HCT116 (cell line): Measurements from ENCODE around the gene KCNAB2. TPM values are rescaled to one million over a fixed set of nuclear protein-coding genes. Genes with fewer than 3 reads are reported as not detected.

Experiments used
- ATAC-seq: fragments of 200-7000 bp; cut with Tn5 transposase; 2 replicates; pipeline ENCODE4 v1.9.1; 2020; ENCODE audit warnings: mild to moderate bottlenecking, moderate library complexity
- BruUV-seq: library from RNA; stranded (reverse); fragments of 400-500 nt; replicated peaks from 2 replicates; lab custom pipeline; 2021; lab: Mats Ljungman, UMichigan
- CTCF ChIA-PET: fragments of 300-600 bp; sonication (Branson Sonifier 250); formaldehyde crosslinking; loops from one replicate; lab custom pipeline; 2021; ENCODE audit warnings: antibody characterized with exemption; lab: Charles Lee
- POLR2A ChIA-PET: fragments of 300-600, 350-600 bp; sonication (Branson Sonifier 250); formaldehyde crosslinking; loops from one replicate; lab custom pipeline; 2021; ENCODE audit warnings: antibody characterized with exemption; lab: Charles Lee
- RAD21 ChIA-PET, 2 experiments: fragments of 300-600 bp; sonication (Branson Sonifier 250); formaldehyde crosslinking; loops; one replicate each; lab custom pipeline; 2023; ENCODE audit warnings: low total read pairs in 2 of 2; ENCODE audit not compliant: uncharacterized antibody in 2 of 2, unreplicated experiment in 2 of 2, low non-redundant PET in 1 of 2; lab: Charles Lee
- DNase-seq: peaks from one replicate; pipeline ENCODE4 v3.0.0-alpha.2; 2010; ENCODE audit warnings: low read depth, low spot score
- H2AFZ ChIP-seq: fragments of 200-600 bp; shearing (Covaris generic), sonication (generic); 2 replicates; pipeline ENCODE4 v1.6.1; 2017; ENCODE audit warnings: low read depth, mixed run types, mixed read lengths, antibody characterized with exemption, low read length; ENCODE audit not compliant: poor library complexity, severe bottlenecking
- H3K27ac ChIP-seq: 2 replicates; pipeline ENCODE4 v1.5.1; 2012; ENCODE audit warnings: low read depth, low read length
- H3K27me3 ChIP-seq: fragments of 200-600 bp; sonication (generic); 2 replicates; pipeline ENCODE4 v1.6.1; 2016; ENCODE audit warnings: mixed run types, low read length, mixed read lengths; ENCODE audit not compliant: insufficient read depth
- H3K36me3 ChIP-seq, 2 experiments: fragments of 200-500 bp in 1 of 2; fragments of 200-600 bp in 1 of 2; sonication (Bioruptor generic) in 1 of 2; sonication (generic) in 1 of 2; 2 replicates each; pipeline versions ENCODE4 v1.5.1 to v1.6.1; 2014 to 2016; ENCODE audit warnings: low read length in 2 of 2, inconsistent platforms in 1 of 2, mixed read lengths in 1 of 2, mixed run types in 1 of 2; ENCODE audit not compliant: insufficient read depth in 2 of 2, control insufficient read depth in 1 of 2
- H3K4me1 ChIP-seq, 2 experiments: fragments of 200-600 bp in 1 of 2; sonication (generic) in 1 of 2; 2 replicates each; pipeline versions ENCODE4 v1.5.1 to v1.6.1; 2012 to 2017; ENCODE audit warnings: low read length in 2 of 2, inconsistent platforms in 1 of 2, mild to moderate bottlenecking in 1 of 2, mixed read lengths in 1 of 2, mixed run types in 1 of 2, moderate library complexity in 1 of 2; ENCODE audit not compliant: insufficient read depth in 2 of 2, control insufficient read depth in 1 of 2
- H3K4me2 ChIP-seq: fragments of 200-600 bp; sonication (generic); 2 replicates; pipeline ENCODE4 v1.6.1; 2017; ENCODE audit warnings: mixed run types, low read length, mixed read lengths
- H3K4me3 ChIP-seq, 2 experiments: fragments of 200-600 bp in 1 of 2; sonication (generic) in 1 of 2; replicated peaks in 1 of 2; 2 replicates each; pipeline ENCODE4 v1.5.1; 2011 to 2016; ENCODE audit warnings: low read length in 2 of 2, control low read depth in 1 of 2, low read depth in 1 of 2, mild to moderate bottlenecking in 1 of 2, mixed read lengths in 1 of 2, mixed run types in 1 of 2
- H3K79me2 ChIP-seq: fragments of 200-600 bp; sonication (generic); 2 replicates; pipeline ENCODE4 v1.6.1; 2017; ENCODE audit warnings: mild to moderate bottlenecking, mixed run types, low read length, moderate library complexity, mixed read lengths; ENCODE audit not compliant: insufficient read depth
- H3K9ac ChIP-seq: fragments of 200-600 bp; sonication (generic); 2 replicates; pipeline ENCODE4 v1.6.1; 2016; ENCODE audit warnings: low read length, mixed read lengths
- H3K9me2 ChIP-seq: fragments of 200-600 bp; sonication (generic), shearing (Covaris generic); 2 replicates; pipeline ENCODE4 v1.6.1; 2017; ENCODE audit warnings: mixed run types, mild to moderate bottlenecking, moderate library complexity; ENCODE audit not compliant: insufficient read depth
- H3K9me3 ChIP-seq, 2 experiments: fragments of 200-500 bp in 1 of 2; fragments of 200-600 bp in 1 of 2; sonication (Bioruptor generic) in 1 of 2; sonication (generic) in 1 of 2; 2 replicates each; pipeline ENCODE4 v1.6.1; 2014 to 2017; ENCODE audit warnings: low read length in 2 of 2, mixed read lengths in 2 of 2, inconsistent platforms in 1 of 2, low read depth in 1 of 2, mild to moderate bottlenecking in 1 of 2, mixed run types in 1 of 2, moderate library complexity in 1 of 2; ENCODE audit not compliant: control insufficient read depth in 1 of 2, insufficient read depth in 1 of 2
- H4K20me1 ChIP-seq: fragments of 200-600 bp; sonication (generic), shearing (Covaris generic); 2 replicates; pipeline ENCODE4 v1.6.1; 2017; ENCODE audit warnings: mixed run types, mild to moderate bottlenecking, moderate library complexity; ENCODE audit not compliant: insufficient read depth
- CBX3 ChIP-seq: IDR thresholded peaks from 2 replicates; pipeline ENCODE4 v1.6.1; 2012; ENCODE audit warnings: low read depth
- CEBPB ChIP-seq: IDR thresholded peaks from 2 replicates; pipeline ENCODE4 v1.6.1; 2012; ENCODE audit warnings: low read depth
- ELF1 ChIP-seq: IDR thresholded peaks from 2 replicates; pipeline ENCODE4 v1.6.1; 2012; ENCODE audit warnings: low read depth, borderline replicate concordance
- EZH2 ChIP-seq: fragments of 200-600 bp; sonication (generic); IDR thresholded peaks from 2 replicates; pipeline ENCODE4 v1.6.1; 2017; ENCODE audit warnings: antibody characterized with exemption, mixed run types
- EZH2phosphoT487 ChIP-seq: fragments of 200-600 bp; IDR thresholded peaks from 2 replicates; pipeline ENCODE4 v1.6.1; 2018; ENCODE audit warnings: antibody characterized with exemption, borderline replicate concordance
- POLR2AphosphoS5 ChIP-seq: IDR thresholded peaks from 2 replicates; pipeline ENCODE4 v1.6.1; 2011; ENCODE audit warnings: mild to moderate bottlenecking, low read depth, low read length, moderate library complexity
- SIN3A ChIP-seq: IDR thresholded peaks from 2 replicates; pipeline ENCODE4 v1.6.1; 2012; ENCODE audit warnings: low read depth
- SP1 ChIP-seq: IDR thresholded peaks from 2 replicates; pipeline ENCODE4 v1.6.1; 2012; ENCODE audit warnings: low read depth
- TCF7L2 ChIP-seq: IDR thresholded peaks from 2 replicates; pipeline ENCODE4 v1.7.0; 2011; ENCODE audit warnings: borderline replicate concordance, inconsistent platforms; ENCODE audit not compliant: insufficient read depth, insufficient read length; ENCODE audit errors: extremely low read depth
- ZBTB33 ChIP-seq: IDR thresholded peaks from 2 replicates; pipeline ENCODE4 v1.6.1; 2011; ENCODE audit warnings: mild to moderate bottlenecking, low read length, moderate library complexity; ENCODE audit not compliant: insufficient replicate concordance; ENCODE audit errors: extremely low read depth
- ZFX ChIP-seq: fragments of 450-650 bp; IDR thresholded peaks from 2 replicates; pipeline ENCODE4 v1.6.1; 2017
- intact Hi-C: fragments of 100-400 bp; cut with micrococcal nuclease; formaldehyde crosslinking; loops from 2 replicates; pipeline ENCODE4 v1.10.0; 2022
- total RNA-seq: library from RNA; stranded (reverse); gene quantifications from one replicate; pipeline ENCODE4 v1.2.1, GENCODE V29; 2021; ENCODE audit not compliant: unreplicated experiment
- TF ChIP-seq, protein P1 (sequence below), 3 experiments: fragments of 200-600 bp in 1 of 3; sonication (generic) in 1 of 3; IDR thresholded peaks in 2 of 3; conservative IDR thresholded peaks in 1 of 3; 2 replicates each; pipeline ENCODE4 v1.5.1; 2012 to 2017; ENCODE audit warnings: low read depth in 2 of 3, low read length in 2 of 3, antibody characterized with exemption in 1 of 3, borderline replicate concordance in 1 of 3, control low read depth in 1 of 3, mild to moderate bottlenecking in 1 of 3, mixed read lengths in 1 of 3, mixed run types in 1 of 3, moderate library complexity in 1 of 3; ENCODE audit not compliant: insufficient read depth in 1 of 3

KCNAB2 gene
- total RNA-seq, 1 experiment from 2014 or later: 18.1 TPM

DNA sequence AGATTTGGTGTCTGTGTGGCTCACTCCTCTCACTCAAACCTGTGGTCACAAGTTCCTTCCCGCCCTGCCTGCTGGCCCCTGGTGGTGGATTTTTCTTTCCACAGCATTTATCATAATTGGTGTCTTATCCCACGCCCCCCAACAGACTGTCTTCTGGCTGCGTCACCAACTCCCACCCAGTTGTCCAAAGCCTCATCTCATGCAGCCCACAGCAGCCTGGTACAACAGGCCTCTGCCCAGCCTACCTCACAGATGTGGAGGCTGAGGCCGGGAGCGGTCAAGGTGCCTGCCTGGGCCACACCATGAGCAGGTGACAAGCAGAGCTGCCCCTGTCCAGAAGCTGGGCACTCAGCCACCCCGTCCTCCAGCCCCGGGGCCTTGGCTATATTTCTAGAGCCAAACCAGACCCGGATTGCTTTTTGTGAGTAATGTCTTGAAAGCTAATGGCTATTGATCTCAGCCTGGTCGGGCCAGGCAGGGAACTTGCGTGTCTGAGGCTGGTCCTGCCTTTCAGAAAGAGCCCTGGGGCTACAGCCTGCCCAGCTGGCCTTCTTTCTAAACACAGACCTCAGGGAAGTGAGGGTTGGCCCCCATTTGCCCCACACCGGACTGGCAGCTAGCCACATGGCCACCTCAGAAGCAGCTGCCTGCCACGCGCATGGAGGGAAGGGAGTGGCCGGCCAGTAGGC lies 2.6 kb downstream of the KCNAB2 start:
- BruUV-seq: no TSS peak
- intact Hi-C loops: no loop called here
- DNase-seq: no peak

DNA sequence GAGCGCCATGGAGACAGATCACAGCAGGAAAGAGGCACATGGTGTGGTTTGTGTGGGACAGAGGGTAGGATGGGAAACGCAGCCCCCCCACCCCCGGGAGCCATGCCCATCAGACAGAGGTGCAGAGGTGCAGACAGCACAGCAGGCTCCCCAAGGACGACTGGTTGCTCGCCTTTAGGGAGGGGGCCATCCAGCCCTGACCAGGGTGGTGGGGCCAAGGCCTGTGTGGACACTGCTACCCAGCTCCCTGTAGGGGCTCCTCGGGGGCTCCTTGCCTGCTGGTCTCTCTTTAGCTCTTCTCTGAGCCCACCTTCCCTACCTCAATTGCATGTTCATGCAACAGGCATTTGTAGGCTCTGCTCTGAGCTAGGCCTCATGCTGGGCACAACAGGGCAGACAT lies 3.7 kb downstream of the KCNAB2 start:
- Histone ChIP-seq H2AFZ (no peak overlapping the region), H3K4me1 (no peaks in the 10 kb centered on the region), H3K9me3 (no peaks in the 10 kb centered on the region), H3K9me2 (no peaks in the 10 kb centered on the region), H3K79me2 (no peaks in the 10 kb centered on the region), H3K27ac (no peak overlapping the region), H3K36me3 (no peaks in the 10 kb centered on the region), H3K9ac (no peak overlapping the region), H4K20me1 (no peaks in the 10 kb centered on the region), H3K4me2 (no peak overlapping the region), H3K27me3 (no peaks in the 10 kb centered on the region), H3K4me3 (no peak overlapping the region)
- ChIA-PET CTCF (no interaction called here), RAD21 (no interaction called here), POLR2A (no interaction called here)
- DNase-seq (no peak), ATAC-seq (no peak)
- no TSS peak for BruUV-seq
- intact Hi-C loops: no loop called here
- TF ChIP-seq POLR2AphosphoS5 (no peak), SP1 (no peak), EZH2 (no peak), ZBTB33 (no peak), TCF7L2 (no peak), SIN3A (no peak), ELF1 (no peak), CEBPB (no peak), ZFX (no peak)
- TF ChIP-seq, protein P1, sequence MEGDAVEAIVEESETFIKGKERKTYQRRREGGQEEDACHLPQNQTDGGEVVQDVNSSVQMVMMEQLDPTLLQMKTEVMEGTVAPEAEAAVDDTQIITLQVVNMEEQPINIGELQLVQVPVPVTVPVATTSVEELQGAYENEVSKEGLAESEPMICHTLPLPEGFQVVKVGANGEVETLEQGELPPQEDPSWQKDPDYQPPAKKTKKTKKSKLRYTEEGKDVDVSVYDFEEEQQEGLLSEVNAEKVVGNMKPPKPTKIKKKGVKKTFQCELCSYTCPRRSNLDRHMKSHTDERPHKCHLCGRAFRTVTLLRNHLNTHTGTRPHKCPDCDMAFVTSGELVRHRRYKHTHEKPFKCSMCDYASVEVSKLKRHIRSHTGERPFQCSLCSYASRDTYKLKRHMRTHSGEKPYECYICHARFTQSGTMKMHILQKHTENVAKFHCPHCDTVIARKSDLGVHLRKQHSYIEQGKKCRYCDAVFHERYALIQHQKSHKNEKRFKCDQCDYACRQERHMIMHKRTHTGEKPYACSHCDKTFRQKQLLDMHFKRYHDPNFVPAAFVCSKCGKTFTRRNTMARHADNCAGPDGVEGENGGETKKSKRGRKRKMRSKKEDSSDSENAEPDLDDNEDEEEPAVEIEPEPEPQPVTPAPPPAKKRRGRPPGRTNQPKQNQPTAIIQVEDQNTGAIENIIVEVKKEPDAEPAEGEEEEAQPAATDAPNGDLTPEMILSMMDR (IDR thresholded peaks at IDR 0.05 in 2 of 3, conservative IDR thresholded peaks at IDR 0.05 in 1 of 3; ENCODE audit: borderline replicate concordance in 1 of 3, insufficient read depth in 1 of 3, low read depth in 2 of 3, low read length in 2 of 3): no peak

More for the DNA sequence above, 2.6 kb downstream of the KCNAB2 start:
- Histone ChIP-seq H3K9me3 (no peaks in the 10 kb centered on the region), H3K9me2 (no peaks in the 10 kb centered on the region), H3K9ac (no peak overlapping the region), H4K20me1 (no peaks in the 10 kb centered on the region), H3K4me3 (no peak overlapping the region), H3K4me1 (no peaks in the 10 kb centered on the region), H3K27ac (no peak overlapping the region), H3K36me3 (no peaks in the 10 kb centered on the region), H3K4me2 (no peak overlapping the region), H3K27me3 (no peaks in the 10 kb centered on the region), H3K79me2 (no peaks in the 10 kb centered on the region), H2AFZ (no peak overlapping the region)
- TF ChIP-seq TCF7L2: no peak
- no peak for TF ChIP-seq CBX3
- no peak for TF ChIP-seq EZH2phosphoT487
- CTCF ChIA-PET: no interaction called here
- POLR2A ChIA-PET: no interaction called here
- RAD21 ChIA-PET: no interaction called here
- no peak for ATAC-seq
